ENCODE results near the gene SNX32. TPM values are rescaled to one million over a fixed set of nuclear protein-coding genes. Genes with fewer than 3 reads are reported as not detected.

The SNX32 gene
- total and polyA plus RNA-seq, 8 donors = 0.24 to 4.4 (median 2.7) TPM

GRCh38 chr11:65817835-65818680, 15.7 kb upstream of the SNX32 start:
- TF ChIP-seq CTCF (IDR thresholded peaks at IDR 0.05) = peak; percentile 100
- ATAC-seq = peak; percentile 98
- H3K9me3 ChIP-seq = no peaks in the 10 kb centered on the region
- peaks cover 0 to 28% of the 10 kb centered on the region in 2 donors for H3K4me1 ChIP-seq
- H3K27me3 ChIP-seq = no peaks in the 10 kb centered on the region
- peak; percentile 83 to 100 (median 94) for DNase-seq
- H3K4me3 ChIP-seq = peak overlapping the region; percentile 56 to 60
- no peaks in the 10 kb centered on the region for H3K36me3 ChIP-seq
- peak overlapping the region; percentile 85 to 91 for H3K27ac ChIP-seq
- intact Hi-C loops (cut with DNase I) = no loop called here

DNA sequence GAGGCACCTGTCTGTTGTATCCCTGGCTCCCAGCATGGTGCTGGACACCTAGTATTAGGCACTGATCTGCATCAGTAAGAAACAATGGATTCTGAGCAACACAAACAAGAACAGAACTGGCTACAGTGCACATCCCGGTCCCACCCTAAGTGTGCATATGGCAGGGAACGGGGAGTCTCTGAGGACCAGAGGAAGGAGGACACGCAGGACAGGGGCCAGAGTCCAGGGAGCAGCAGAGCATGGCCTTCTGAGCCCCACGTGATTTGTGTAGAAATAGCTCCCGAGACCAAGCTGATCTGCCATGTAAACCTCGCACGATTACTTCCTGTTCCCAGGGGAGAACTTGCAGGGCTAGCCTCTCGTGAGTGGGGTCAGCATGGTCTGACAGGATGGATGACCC, 12.7 kb upstream of the SNX32 start:
- DNase-seq = peak in 1 of 4 donors; percentile 17

DNA sequence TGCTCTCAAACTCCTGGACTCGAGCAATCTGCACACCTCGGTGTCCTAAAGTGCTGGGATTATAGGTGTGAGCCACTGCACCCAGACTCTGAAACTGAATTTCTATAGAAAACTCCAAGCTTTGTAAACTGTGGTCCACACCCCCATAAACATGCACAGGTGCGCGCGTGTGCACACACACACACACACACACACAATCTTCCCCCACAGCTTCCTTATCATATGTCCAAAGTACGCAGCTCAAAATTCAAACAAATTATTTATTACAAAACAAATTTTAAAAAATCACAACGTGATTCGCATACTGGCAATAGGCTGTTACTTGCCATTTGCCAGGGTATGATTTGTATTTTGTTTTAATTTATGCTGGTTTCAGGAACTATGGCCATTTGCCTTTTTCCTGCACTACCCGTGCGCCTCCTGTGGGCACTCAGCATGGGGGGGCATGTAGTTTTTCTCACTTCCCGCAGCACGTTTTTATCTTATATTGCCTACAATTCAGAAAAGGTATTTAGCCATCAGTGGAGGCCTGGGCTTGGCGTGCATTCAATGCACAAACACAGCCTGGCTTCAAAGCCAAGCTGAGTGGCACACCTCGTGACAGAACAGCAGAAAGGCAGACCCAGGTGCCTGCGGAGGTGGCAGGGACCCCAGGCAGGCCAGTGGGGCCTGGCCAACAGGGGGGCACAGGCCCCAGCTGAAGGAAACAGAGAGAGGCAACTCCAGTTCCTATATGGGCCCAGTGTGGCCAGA, 10.8 kb upstream of the SNX32 start:
- Histone ChIP-seq H3K27ac (no peak overlapping the region), H3K27me3 (no peaks in the 10 kb centered on the region), H3K36me3 (no peaks in the 10 kb centered on the region), H3K4me1 (no peaks in the 10 kb centered on the region), H3K9me3 (no peaks in the 10 kb centered on the region), H3K4me3 (no peak overlapping the region)
- intact Hi-C loops (cut with DNase I) = loop anchor here in 1 of 2 donors (10.0 kb wide), 1 partner anchor 108 kb away; the partner anchor contains the start of gene KAT5
- no peak for TF ChIP-seq CTCF (IDR thresholded peaks at IDR 0.05)
- ATAC-seq (peak; percentile 45), DNase-seq (peak in 2 of 4 donors; percentile 47 to 59)

More for the DNA sequence above, 12.7 kb upstream of the SNX32 start:
- no peak overlapping the region for H3K27ac ChIP-seq
- H3K27me3 ChIP-seq = no peaks in the 10 kb centered on the region
- no peaks in the 10 kb centered on the region for H3K9me3 ChIP-seq
- H3K4me3 ChIP-seq = no peak overlapping the region
- peaks cover 0 to 14% of the 10 kb centered on the region in 2 donors for H3K4me1 ChIP-seq
- no peak for TF ChIP-seq CTCF (IDR thresholded peaks at IDR 0.05)
- intact Hi-C loops (cut with DNase I) = loop anchor here in 1 of 2 donors (10.0 kb wide), 1 partner anchor 106 kb away; the partner anchor contains the start of gene KAT5
- H3K36me3 ChIP-seq = no peaks in the 10 kb centered on the region
- no peak for ATAC-seq

- Histone ChIP-seq H3K27ac (no peak overlapping the region), H3K4me3 (no peak overlapping the region), H3K27me3 (no peaks in the 10 kb centered on the region), H3K4me1 (no peaks in the 10 kb centered on the region), H3K9me3 (no peaks in the 10 kb centered on the region), H3K36me3 (no peaks in the 10 kb centered on the region)
- DNase-seq (peak in 1 of 4 donors; percentile 12), ATAC-seq (no peak)
- no peak for TF ChIP-seq CTCF (IDR thresholded peaks at IDR 0.05)
- intact Hi-C loops (cut with DNase I) = loop anchor here in 1 of 2 donors (10.0 kb wide), 1 partner anchor 112 kb away; the partner anchor contains the start of gene KAT5
These were observed 6.6 kb upstream of the SNX32 start for GRCh38 chr11:65826984-65827735.

Data from left lung (tissue), 10 donors.